H1 (cell line): ENCODE results near the gene PTPRC. TPM values are rescaled to one million over a fixed set of nuclear protein-coding genes. Genes with fewer than 3 reads are reported as not detected.

ENCODE experiments used
- RAD21 ChIP-seq, 2 experiments: IDR thresholded peaks in 1 of 2; conservative IDR thresholded peaks in 1 of 2; 2 replicates each; pipeline ENCODE4 v1.6.1; 2011; ENCODE audit warnings: low read depth in 2 of 2, low read length in 2 of 2, improper control_type of control experiment in 1 of 2, inconsistent platforms in 1 of 2, mild to moderate bottlenecking in 1 of 2, moderate library complexity in 1 of 2
- RNF2 ChIP-seq: fragments of 200-900, 300-1000 bp; sonication (generic); IDR thresholded peaks from 2 replicates; pipeline ENCODE4 v1.7.1; 2016; ENCODE audit warnings: borderline replicate concordance, low read depth, mild to moderate bottlenecking, antibody characterized with exemption, low read length; ENCODE audit not compliant: poor library complexity, severe bottlenecking; ENCODE audit errors: missing control alignments
- RXRA ChIP-seq: IDR thresholded peaks from 2 replicates; pipeline ENCODE4 v1.6.1; 2011; ENCODE audit warnings: low read depth, mild to moderate bottlenecking, low read length, moderate library complexity; ENCODE audit not compliant: insufficient read depth
- SRF ChIP-seq: IDR thresholded peaks from 2 replicates; pipeline ENCODE4 v1.6.1; 2011; ENCODE audit warnings: mild to moderate bottlenecking, low read depth, low read length, moderate library complexity
- polyA plus RNA-seq, 7 experiments: library from polyadenylated mRNA; depleted of rRNA in 3 of 7; stranded (reverse) in 5 of 7; unstranded in 2 of 7; fragments of >200 nt in 5 of 7; fragments of 200-250 nt in 2 of 7; gene quantifications; 1 replicate in 5 of 7; 2 replicates in 1 of 7; 4 replicates in 1 of 7; pipeline versions ENCODE4 v1.2.1 to v1.2.3, GENCODE V29; 2011 to 2013; ENCODE audit warnings: missing spikeins in 2 of 7, mixed read lengths in 2 of 7
- total RNA-seq: library from RNA; stranded (reverse); fragmentation: NEBNext Ultra II Directional; extraction: Animal tissue kit (Norgen Biotek cat#: 25700); gene quantifications from 2 replicates; pipeline ENCODE4 v1.2.1, GENCODE V29; 2021

The PTPRC gene
- total and polyA plus RNA-seq, 2 of the 8 experiments (the other 6 are each of a cell fraction or from before 2014, with no cell fraction given): 0.05 TPM; not detected in 1

- TF ChIP-seq RXRA: no peak
- TF ChIP-seq RAD21 (IDR thresholded peaks at IDR 0.05 in 1 of 2, conservative IDR thresholded peaks at IDR 0.05 in 1 of 2; ENCODE audit: low read depth in 2 of 2, low read length in 2 of 2): no peak
- no peak for TF ChIP-seq SRF
- no peak for TF ChIP-seq RNF2
- TF ChIP-seq, all 59 proteins: peak for 0
Observed at GRCh38 chr1:198669771-198670170, 30.9 kb downstream of the PTPRC start (continued).
